Right atrium auricular region (tissue), 2 donors: Measurements from ENCODE around the gene UTP25. TPM values are rescaled to one million over a fixed set of nuclear protein-coding genes. Genes with fewer than 3 reads are reported as not detected.
A peak's percentile ranks its signal among the peaks of the same experiment; 100 is the strongest.

Experiments
- DNase-seq: peaks from one replicate; pipeline ENCODE4 v3.0.0-alpha.2; 2019; ENCODE audit warnings: low spot score
- H3K27ac ChIP-seq, 2 donors: fragments of 200-600 bp; sonication (generic); 1 replicate in 1 of 2; 2 replicates in 1 of 2; pipeline ENCODE4 v1.5.1; 2016 to 2019
- H3K27me3 ChIP-seq, 2 donors: fragments of 200-600 bp; sonication (generic); one replicate each; pipeline versions ENCODE4 v1.5.1 to v1.6.0; 2017 to 2019
- H3K36me3 ChIP-seq: fragments of 200-600 bp; sonication (generic); one replicate; pipeline ENCODE4 v1.5.1; 2016
- H3K4me1 ChIP-seq, 2 donors: fragments of 200-600 bp; sonication (generic); one replicate each; pipeline versions ENCODE4 v1.5.1 to v1.6.0; 2017 to 2019
- H3K4me3 ChIP-seq, 2 donors: fragments of 200-600 bp; sonication (generic); 1 replicate in 1 of 2; 2 replicates in 1 of 2; pipeline ENCODE4 v1.5.1; 2017 to 2019; ENCODE audit warnings: mild to moderate bottlenecking in 1 of 2, moderate library complexity in 1 of 2
- H3K9me3 ChIP-seq, 2 donors: fragments of 200-600 bp; sonication (generic); one replicate each; pipeline ENCODE4 v1.5.1; 2019
- total RNA-seq, 2 donors: library from RNA; depleted of rRNA; stranded (reverse); fragments of >200 nt; gene quantifications; one replicate each; pipeline ENCODE4 v1.1.0, GENCODE V29; 2016
- TF ChIP-seq, protein P1 (sequence below), 2 donors: fragments of 200-600 bp; sonication (generic); IDR thresholded peaks; one replicate each; pipeline ENCODE4 v1.5.1; 2019; ENCODE audit warnings: antibody characterized with exemption in 2 of 2

The UTP25 gene
- total RNA-seq, 2 donors from 2014 or later = 2.8 to 3.9 TPM

DNA sequence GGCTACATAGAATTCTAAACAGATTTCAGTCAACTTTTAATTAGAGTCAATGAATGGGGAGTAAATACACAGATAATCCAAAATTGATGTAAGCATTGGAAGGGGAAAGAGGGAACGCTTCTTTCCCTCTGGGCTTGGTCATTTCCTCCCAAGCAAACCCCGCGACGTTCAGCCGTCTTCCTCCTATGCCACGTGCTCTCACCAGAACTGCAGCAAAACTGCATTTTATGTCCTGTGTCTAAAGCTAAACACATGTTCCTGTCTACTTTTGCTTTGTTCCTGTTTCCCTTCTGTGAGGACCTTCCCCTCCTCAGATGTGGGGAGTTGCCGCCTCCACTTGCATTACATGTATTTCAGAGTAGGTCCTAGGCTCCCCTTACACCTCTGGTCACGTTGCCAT, 27.2 kb downstream of the UTP25 start:
- Histone ChIP-seq H3K27ac (no peak overlapping the region), H3K4me3 (no peak overlapping the region), H3K9me3 (no peaks in the 10 kb centered on the region), H3K36me3 (peaks cover 32% of the 10 kb centered on the region), H3K27me3 (no peaks in the 10 kb centered on the region), H3K4me1 (no peaks in the 10 kb centered on the region)
- TF ChIP-seq, protein P1, sequence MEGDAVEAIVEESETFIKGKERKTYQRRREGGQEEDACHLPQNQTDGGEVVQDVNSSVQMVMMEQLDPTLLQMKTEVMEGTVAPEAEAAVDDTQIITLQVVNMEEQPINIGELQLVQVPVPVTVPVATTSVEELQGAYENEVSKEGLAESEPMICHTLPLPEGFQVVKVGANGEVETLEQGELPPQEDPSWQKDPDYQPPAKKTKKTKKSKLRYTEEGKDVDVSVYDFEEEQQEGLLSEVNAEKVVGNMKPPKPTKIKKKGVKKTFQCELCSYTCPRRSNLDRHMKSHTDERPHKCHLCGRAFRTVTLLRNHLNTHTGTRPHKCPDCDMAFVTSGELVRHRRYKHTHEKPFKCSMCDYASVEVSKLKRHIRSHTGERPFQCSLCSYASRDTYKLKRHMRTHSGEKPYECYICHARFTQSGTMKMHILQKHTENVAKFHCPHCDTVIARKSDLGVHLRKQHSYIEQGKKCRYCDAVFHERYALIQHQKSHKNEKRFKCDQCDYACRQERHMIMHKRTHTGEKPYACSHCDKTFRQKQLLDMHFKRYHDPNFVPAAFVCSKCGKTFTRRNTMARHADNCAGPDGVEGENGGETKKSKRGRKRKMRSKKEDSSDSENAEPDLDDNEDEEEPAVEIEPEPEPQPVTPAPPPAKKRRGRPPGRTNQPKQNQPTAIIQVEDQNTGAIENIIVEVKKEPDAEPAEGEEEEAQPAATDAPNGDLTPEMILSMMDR (IDR thresholded peaks at IDR 0.05) = no peak
- DNase-seq = no peak

DNA sequence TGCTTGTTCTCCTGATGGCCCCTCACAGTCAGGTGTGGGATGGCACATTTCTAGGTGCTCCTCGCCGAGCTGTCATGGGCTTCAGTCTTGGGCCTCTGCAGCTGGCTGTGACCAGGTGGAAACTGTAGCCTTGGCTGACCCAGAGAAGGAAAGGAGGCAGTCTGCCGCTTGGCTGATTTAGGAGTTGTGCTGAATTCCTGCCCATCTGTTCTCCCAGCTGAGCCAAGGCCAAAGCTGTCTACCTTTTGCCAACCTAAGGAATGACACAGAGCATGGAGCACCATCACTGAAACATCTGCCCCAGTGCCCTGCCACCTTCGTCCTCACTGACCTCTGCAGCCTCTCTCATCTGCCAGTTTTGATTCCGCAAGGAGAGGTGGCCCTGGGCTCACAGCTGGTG, 27.9 kb downstream of the UTP25 start:
- Histone ChIP-seq H3K27ac (no peak overlapping the region), H3K9me3 (no peaks in the 10 kb centered on the region), H3K36me3 (peaks cover 32% of the 10 kb centered on the region), H3K27me3 (no peaks in the 10 kb centered on the region), H3K4me3 (no peak overlapping the region), H3K4me1 (no peaks in the 10 kb centered on the region)
- TF ChIP-seq, protein P1 (IDR thresholded peaks at IDR 0.05) = no peak
- DNase-seq = no peak

DNA sequence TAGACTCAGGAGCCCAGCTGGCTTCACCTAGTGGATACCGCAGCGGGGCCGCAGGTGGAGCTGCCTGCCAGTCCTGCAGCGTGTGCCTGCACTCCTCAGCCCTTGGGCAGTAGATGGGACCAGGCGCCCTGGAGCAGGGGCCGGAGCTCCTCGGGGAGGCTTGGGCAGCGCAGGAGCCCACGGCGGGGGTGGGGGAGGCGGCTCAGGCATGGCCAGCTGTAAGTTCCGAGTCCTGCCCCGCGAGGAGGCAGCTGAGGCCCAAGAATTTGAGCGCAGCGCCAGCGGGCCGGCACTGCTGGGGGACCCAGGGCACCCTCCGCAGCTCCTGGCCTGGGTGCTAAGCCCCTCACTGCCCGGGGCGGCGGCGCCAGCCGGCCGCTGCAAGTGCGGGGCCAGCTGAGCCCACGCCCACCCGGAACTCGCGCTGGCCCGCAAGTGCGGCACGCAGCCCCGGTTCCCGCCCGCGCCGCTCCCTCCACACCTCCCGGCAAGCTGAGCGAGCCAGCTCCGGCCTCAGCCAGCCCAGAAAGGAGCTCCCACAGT, 30.9 kb downstream of the UTP25 start:
- no peaks in the 10 kb centered on the region for H3K4me1 ChIP-seq
- no peaks in the 10 kb centered on the region for H3K27me3 ChIP-seq
- H3K27ac ChIP-seq = no peak overlapping the region
- peaks cover 9% of the 10 kb centered on the region for H3K36me3 ChIP-seq
- TF ChIP-seq, protein P1 (IDR thresholded peaks at IDR 0.05) = no peak
- H3K9me3 ChIP-seq = no peaks in the 10 kb centered on the region
- DNase-seq = no peak
- no peak overlapping the region for H3K4me3 ChIP-seq

DNA sequence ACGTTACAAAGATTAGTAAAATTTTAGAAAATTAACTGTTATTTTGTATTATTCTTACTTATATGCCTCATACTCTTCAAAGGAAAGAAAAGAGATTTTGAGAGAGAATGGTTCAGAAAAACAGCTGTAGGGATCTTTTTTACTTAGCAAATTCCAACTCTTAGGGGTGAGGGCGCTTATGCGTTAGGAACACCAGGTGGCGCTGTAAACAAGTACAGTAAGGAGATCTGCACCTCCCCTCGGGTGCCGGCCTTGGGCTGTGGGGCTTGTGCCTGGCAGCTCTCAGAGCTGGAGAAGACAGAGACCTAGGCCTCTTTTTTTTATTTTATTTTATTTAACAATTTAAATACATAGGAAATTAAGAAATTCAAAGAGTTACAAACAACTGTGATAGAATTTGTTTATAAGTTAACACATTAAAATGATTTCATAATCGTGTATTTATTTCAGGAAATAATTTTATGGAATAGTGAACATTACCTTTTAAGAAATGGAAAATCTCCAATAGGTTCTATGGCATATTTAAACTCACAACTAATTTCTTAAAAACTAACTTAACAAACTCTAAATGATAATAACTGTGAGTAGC, 32.6 kb downstream of the UTP25 start:
- H3K4me3 ChIP-seq = no peak overlapping the region
- no peaks in the 10 kb centered on the region for H3K27me3 ChIP-seq
- no peaks in the 10 kb centered on the region for H3K36me3 ChIP-seq
- H3K4me1 ChIP-seq = no peaks in the 10 kb centered on the region
- no peak overlapping the region for H3K27ac ChIP-seq
- TF ChIP-seq, protein P1 (IDR thresholded peaks at IDR 0.05) = peak; percentile 69 to 93
- peak; percentile 71 for DNase-seq
- no peaks in the 10 kb centered on the region for H3K9me3 ChIP-seq

DNA sequence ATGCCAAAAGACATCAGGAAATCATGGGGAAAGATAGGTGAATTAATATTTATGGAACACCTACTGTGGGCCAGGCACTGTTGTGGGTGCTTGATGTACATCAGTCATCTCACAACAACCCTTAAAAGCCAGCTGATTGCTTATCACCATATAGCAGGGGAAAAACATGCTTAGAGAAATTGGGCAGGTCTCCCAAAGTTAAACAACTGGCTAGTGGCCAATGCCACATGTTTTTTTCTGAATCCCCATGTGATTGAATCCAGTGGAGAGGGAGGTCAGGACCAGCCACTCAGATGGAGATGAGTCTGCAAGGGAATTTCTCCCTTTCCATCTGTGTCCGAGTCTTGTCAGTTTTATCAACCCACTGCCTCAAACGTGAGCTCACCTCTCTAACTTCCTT, 33.5 kb downstream of the UTP25 start:
- TF ChIP-seq, protein P1 (IDR thresholded peaks at IDR 0.05) = no peak
- no peak overlapping the region for H3K4me3 ChIP-seq
- DNase-seq = no peak

More for the DNA sequence above, 33.5 kb downstream of the UTP25 start:
- Histone ChIP-seq H3K36me3 (no peaks in the 10 kb centered on the region), H3K4me1 (no peaks in the 10 kb centered on the region), H3K27me3 (no peaks in the 10 kb centered on the region), H3K27ac (no peak overlapping the region), H3K9me3 (no peaks in the 10 kb centered on the region)
